Hepatocyte (in vitro differentiated cells): ENCODE results near the gene NMRK1. TPM values are rescaled to one million over a fixed set of nuclear protein-coding genes. Genes with fewer than 3 reads are reported as not detected.

ENCODE experiments used
- DNase-seq: peaks from one replicate; pipeline ENCODE4 v3.0.0-alpha.2; 2016; ENCODE audit warnings: low spot score
- H2AFZ ChIP-seq: fragments of 200-600 bp; sonication (generic); 2 replicates; pipeline ENCODE4 v1.6.0; 2016; ENCODE audit warnings: antibody characterized with exemption, mild to moderate bottlenecking
- H3K27ac ChIP-seq: fragments of 200-600 bp; sonication (generic); 2 replicates; pipeline ENCODE4 v1.5.1; 2016; ENCODE audit warnings: mild to moderate bottlenecking
- H3K27me3 ChIP-seq: fragments of 200-600 bp; sonication (generic); 2 replicates; pipeline ENCODE4 v1.6.1; 2016
- H3K36me3 ChIP-seq: fragments of 200-600 bp; sonication (generic); replicated peaks from 2 replicates; pipeline ENCODE4 v1.5.1; 2016; ENCODE audit warnings: low read depth; ENCODE audit not compliant: insufficient read depth
- H3K4me1 ChIP-seq: fragments of 200-600 bp; sonication (generic); 2 replicates; pipeline ENCODE4 v1.5.1; 2016; ENCODE audit warnings: mild to moderate bottlenecking, moderate library complexity; ENCODE audit not compliant: insufficient read depth
- H3K4me2 ChIP-seq: fragments of 200-600 bp; sonication (generic); 2 replicates; pipeline ENCODE4 v1.6.0; 2016
- H3K4me3 ChIP-seq: fragments of 200-600 bp; sonication (generic); 2 replicates; pipeline ENCODE4 v1.5.1; 2016; ENCODE audit warnings: mild to moderate bottlenecking
- H3K79me2 ChIP-seq: fragments of 200-600 bp; sonication (generic); 2 replicates; pipeline ENCODE4 v1.6.0; 2017; ENCODE audit warnings: mild to moderate bottlenecking
- H3K9me2 ChIP-seq: fragments of 200-600 bp; sonication (generic); replicated peaks from 2 replicates; pipeline ENCODE4 v1.6.0; 2017; ENCODE audit warnings: mild to moderate bottlenecking; ENCODE audit not compliant: insufficient read depth
- H3K9me3 ChIP-seq: fragments of 200-600 bp; sonication (generic); 2 replicates; pipeline ENCODE4 v1.5.1; 2016; ENCODE audit warnings: low read depth, mild to moderate bottlenecking
- H4K20me1 ChIP-seq: fragments of 200-600 bp; sonication (generic); 2 replicates; pipeline ENCODE4 v1.6.0; 2016; ENCODE audit warnings: mild to moderate bottlenecking; ENCODE audit not compliant: insufficient read depth, poor library complexity, severe bottlenecking
- CTCF ChIP-seq: fragments of 200-600 bp; sonication (generic); IDR thresholded peaks from 2 replicates; pipeline ENCODE4 v1.5.1; 2016; ENCODE audit warnings: antibody characterized with exemption, mild to moderate bottlenecking; ENCODE audit not compliant: poor library complexity
- EZH2 ChIP-seq: fragments of 200-600 bp; sonication (generic); IDR thresholded peaks from 2 replicates; pipeline ENCODE4 v1.6.1; 2016; ENCODE audit warnings: antibody characterized with exemption, mild to moderate bottlenecking, borderline replicate concordance
- EZH2phosphoT487 ChIP-seq: fragments of 200-600 bp; sonication (generic); IDR thresholded peaks from one replicate; pipeline ENCODE4 v1.6.1; 2018; ENCODE audit warnings: antibody characterized with exemption, mild to moderate bottlenecking, low read depth, moderate library complexity; ENCODE audit not compliant: unreplicated experiment, severe bottlenecking
- WGBS: methylation state at CpG from one replicate; pipeline ENCODE4 v1.1.6; 2016; ENCODE audit warnings: low lambda C conversion rate; ENCODE audit errors: missing lambda C conversion rate; 5-methylcytosine and 5-hydroxymethylcytosine counted together
- polyA plus RNA-seq: library from polyadenylated mRNA; unstranded; fragments of >200 nt; fragmentation: Nextera tagmentation; extraction: Ambion mirVana; gene quantifications from 2 replicates; pipeline ENCODE4 v1.2.1, GENCODE V29; 2016
- total RNA-seq: library from RNA; depleted of rRNA; stranded (reverse); fragments of >200 nt; gene quantifications from 2 replicates; pipeline ENCODE4 v1.2.3, GENCODE V29; 2014

NMRK1 gene
- total and polyA plus RNA-seq, 2 experiments from 2014 or later, result 13.6 to 16.1 TPM

- no peak for TF ChIP-seq EZH2phosphoT487
- no peak for TF ChIP-seq EZH2
- no peak for TF ChIP-seq CTCF
- DNase-seq, result no peak
Observed at GRCh38 chr9:75102177-75102790, 14.3 kb upstream of the NMRK1 start.

GRCh38 chr9:75101004-75101588 lies 13.1 kb upstream of the NMRK1 start:
- Histone ChIP-seq H3K36me3 (no peaks in the 10 kb centered on the region), H3K27ac (no peak overlapping the region), H3K79me2 (peaks cover 69% of the 10 kb centered on the region), H3K4me1 (no peaks in the 10 kb centered on the region), H3K4me2 (no peak overlapping the region), H2AFZ (no peak overlapping the region), H3K9me3 (no peaks in the 10 kb centered on the region), H3K27me3 (no peaks in the 10 kb centered on the region), H3K4me3 (no peak overlapping the region), H3K9me2 (no peaks in the 10 kb centered on the region), H4K20me1 (no peaks in the 10 kb centered on the region)
- 49% methylated on average over 9 of the region's 9 CpGs for WGBS
- no peak for DNase-seq
- TF ChIP-seq EZH2 (no peak), EZH2phosphoT487 (no peak), CTCF (no peak)

More at GRCh38 chr9:75102177-75102790, 14.3 kb upstream of the NMRK1 start:
- Histone ChIP-seq H3K79me2 (peaks cover 65% of the 10 kb centered on the region), H3K27me3 (no peaks in the 10 kb centered on the region), H3K4me2 (no peak overlapping the region), H3K36me3 (no peaks in the 10 kb centered on the region), H4K20me1 (no peaks in the 10 kb centered on the region), H2AFZ (no peak overlapping the region), H3K4me1 (no peaks in the 10 kb centered on the region), H3K9me2 (no peaks in the 10 kb centered on the region), H3K4me3 (no peak overlapping the region), H3K27ac (no peak overlapping the region), H3K9me3 (no peaks in the 10 kb centered on the region)
- 93% methylated on average over 7 of the region's 7 CpGs for WGBS

- H3K27ac ChIP-seq, result no peak overlapping the region
- H3K4me3 ChIP-seq, result no peak overlapping the region
- WGBS, result 93% methylated on average over 4 of the region's 4 CpGs
- no peak overlapping the region for H3K4me2 ChIP-seq
- H3K9me2 ChIP-seq, result no peaks in the 10 kb centered on the region
- H4K20me1 ChIP-seq, result no peaks in the 10 kb centered on the region
- TF ChIP-seq EZH2phosphoT487, result no peak
- no peak for TF ChIP-seq CTCF
- TF ChIP-seq EZH2, result no peak
- H3K4me1 ChIP-seq, result peaks cover 13% of the 10 kb centered on the region
- no peaks in the 10 kb centered on the region for H3K9me3 ChIP-seq
- no peak overlapping the region for H2AFZ ChIP-seq
- DNase-seq, result no peak
- H3K36me3 ChIP-seq, result no peaks in the 10 kb centered on the region
- no peaks in the 10 kb centered on the region for H3K27me3 ChIP-seq
- peaks cover 80% of the 10 kb centered on the region for H3K79me2 ChIP-seq
Observed at GRCh38 chr9:75096796-75097195, 8.8 kb upstream of the NMRK1 start.
